Measurements from ENCODE around the gene DLG5.

GRCh38 chr10:77789016-77789415 is 137.5 kb downstream of the DLG5 start:
- TF ChIP-seq CTCF (IDR thresholded peaks at IDR 0.05; ENCODE audit: poor library complexity) (no peak), EZH2 (IDR thresholded peaks at IDR 0.05; ENCODE audit: borderline replicate concordance) (no peak), EZH2phosphoT487 (IDR thresholded peaks at IDR 0.05; ENCODE audit: low read depth, severe bottlenecking, unreplicated experiment) (no peak)
